H1 (cell line): ENCODE data around the gene VWA3B. TPM values are rescaled to one million over a fixed set of nuclear protein-coding genes. Genes with fewer than 3 reads are reported as not detected.

Source experiments
- CTCF ChIA-PET: fragments of 300-600 bp; sonication (Branson Sonifier 250); formaldehyde crosslinking; loops from one replicate; lab custom pipeline; 2021; ENCODE audit not compliant: partially characterized antibody; lab: Charles Lee
- POLR2A ChIA-PET: fragments of 300-600 bp; sonication (Branson Sonifier 250); formaldehyde crosslinking; loops from one replicate; lab custom pipeline; 2021; ENCODE audit warnings: inconsistent platforms; ENCODE audit not compliant: partially characterized antibody; lab: Charles Lee
- DNase-seq, 2 experiments: peaks; one replicate each; pipeline versions ENCODE4 v3.0.0 to v3.0.0-alpha.2; 2010 to 2022; ENCODE audit warnings: low spot score in 2 of 2, low read depth in 1 of 2, mixed read lengths in 1 of 2
- FAIRE-seq: peaks from 2 replicates; lab custom pipeline; 2011; peaks lifted over from hg19 to GRCh38; lab: Jason Lieb, UNC
- H2AFZ ChIP-seq: 2 replicates; pipeline ENCODE4 v1.8.1; 2012; ENCODE audit warnings: low read length, inconsistent platforms
- H2AK5ac ChIP-seq: 2 replicates; pipeline ENCODE4 v1.6.1; 2013; ENCODE audit warnings: low read depth, low read length
- H2BK120ac ChIP-seq: replicated peaks from 2 replicates; pipeline ENCODE3; 2013; ENCODE audit warnings: low read depth, low read length, inconsistent platforms
- H2BK12ac ChIP-seq: 2 replicates; pipeline ENCODE4 v1.6.1; 2013; ENCODE audit warnings: low read depth, low read length
- H2BK15ac ChIP-seq: 2 replicates; pipeline ENCODE4 v1.6.1; 2013; ENCODE audit warnings: low read length
- H2BK20ac ChIP-seq: 2 replicates; pipeline ENCODE4 v1.6.1; 2013; ENCODE audit warnings: low read length
- H2BK5ac ChIP-seq: 2 replicates; pipeline ENCODE4 v1.6.1; 2013; ENCODE audit warnings: low read depth, low read length
- H3K14ac ChIP-seq: 2 replicates; pipeline ENCODE4 v1.6.1; 2013; ENCODE audit warnings: inconsistent platforms; ENCODE audit not compliant: insufficient read length
- H3K18ac ChIP-seq: 2 replicates; pipeline ENCODE4 v1.6.1; 2013; ENCODE audit warnings: low read length; ENCODE audit errors: extremely low read depth
- H3K23ac ChIP-seq: 2 replicates; pipeline ENCODE4 v1.6.1; 2013; ENCODE audit warnings: inconsistent platforms; ENCODE audit not compliant: insufficient read length
- H3K23me2 ChIP-seq: 2 replicates; pipeline ENCODE4 v1.6.1; 2013; ENCODE audit warnings: low read depth, low read length
- H3K27ac ChIP-seq: 2 replicates; pipeline ENCODE4 v1.6.1; 2011; ENCODE audit warnings: low read depth, low read length, inconsistent platforms
- H3K27me3 ChIP-seq, 4 experiments: replicated peaks in 1 of 4; 1 replicate in 1 of 4; 2 replicates in 3 of 4; pipeline versions ENCODE4 v1.6.1 to v1.8.1; 2011 to 2013; ENCODE audit warnings: low read length in 3 of 4, mild to moderate bottlenecking in 3 of 4, inconsistent platforms in 2 of 4, mixed read lengths in 2 of 4, moderate library complexity in 1 of 4; ENCODE audit not compliant: control insufficient read depth in 3 of 4, insufficient read depth in 3 of 4; ENCODE audit errors: extremely low read depth in 1 of 4
- H3K36me3 ChIP-seq, 4 experiments: 2 replicates each; pipeline versions ENCODE4 v1.6.1 to v1.8.1; 2011 to 2013; ENCODE audit warnings: mild to moderate bottlenecking in 4 of 4, low read length in 3 of 4, moderate library complexity in 2 of 4, control low read depth in 1 of 4, inconsistent platforms in 1 of 4; ENCODE audit not compliant: insufficient read depth in 4 of 4, control insufficient read depth in 2 of 4
- H3K4ac ChIP-seq: replicated peaks from 2 replicates; pipeline ENCODE3; 2013; ENCODE audit warnings: low read length, low read depth, mixed read lengths, inconsistent platforms; ENCODE audit not compliant: insufficient read length
- H3K4me1 ChIP-seq, 4 experiments: replicated peaks in 1 of 4; 1 replicate in 1 of 4; 2 replicates in 3 of 4; pipeline versions ENCODE4 v1.6.1 to v1.8.1; 2011 to 2013; ENCODE audit warnings: low read length in 3 of 4, inconsistent platforms in 2 of 4, mixed read lengths in 1 of 4; ENCODE audit not compliant: insufficient read depth in 4 of 4, control insufficient read depth in 3 of 4
- H3K4me2 ChIP-seq, 2 experiments: 2 replicates each; pipeline versions ENCODE4 v1.6.1 to v1.8.1; 2011 to 2013; ENCODE audit warnings: low read depth in 2 of 2, low read length in 2 of 2, control low read depth in 1 of 2, inconsistent platforms in 1 of 2, mild to moderate bottlenecking in 1 of 2; ENCODE audit not compliant: insufficient read depth in 1 of 2
- H3K4me3 ChIP-seq, 4 experiments: fragments of 200-600, 300-600 bp in 1 of 4; sonication (generic), shearing (Covaris generic), sonication (Bioruptor Twin) in 1 of 4; 2 replicates each; pipeline versions ENCODE4 v1.5.1 to v1.8.1; 2011 to 2016; ENCODE audit warnings: low read length in 4 of 4, low read depth in 3 of 4, control low read depth in 2 of 4, inconsistent platforms in 2 of 4, mild to moderate bottlenecking in 2 of 4, mixed read lengths in 1 of 4, moderate library complexity in 1 of 4; ENCODE audit not compliant: insufficient read depth in 2 of 4; ENCODE audit errors: extremely low read depth in 1 of 4
- H3K56ac ChIP-seq: replicated peaks from 2 replicates; pipeline ENCODE3; 2013; ENCODE audit warnings: low read depth, mild to moderate bottlenecking, mixed read lengths, low read length, inconsistent platforms; ENCODE audit not compliant: insufficient read length
- H3K79me1 ChIP-seq: 2 replicates; pipeline ENCODE4 v1.6.1; 2013; ENCODE audit warnings: low read depth, low read length, control low read depth
- H3K79me2 ChIP-seq, 2 experiments: 2 replicates each; pipeline versions ENCODE4 v1.6.1 to v1.8.1; 2012 to 2013; ENCODE audit warnings: low read length in 2 of 2, mild to moderate bottlenecking in 2 of 2, inconsistent platforms in 1 of 2; ENCODE audit not compliant: insufficient read depth in 2 of 2, control insufficient read depth in 1 of 2
- H3K9ac ChIP-seq, 4 experiments: replicated peaks in 1 of 4; 1 replicate in 1 of 4; 2 replicates in 3 of 4; pipeline versions ENCODE4 v1.6.1 to v1.8.1; 2011 to 2013; ENCODE audit warnings: low read depth in 3 of 4, low read length in 3 of 4, control low read depth in 2 of 4, mild to moderate bottlenecking in 2 of 4, moderate library complexity in 2 of 4, inconsistent platforms in 1 of 4; ENCODE audit errors: extremely low read depth in 1 of 4
- H3K9me3 ChIP-seq, 2 experiments: 2 replicates each; pipeline versions ENCODE4 v1.6.1 to v1.8.1; 2012 to 2013; ENCODE audit warnings: mild to moderate bottlenecking in 2 of 2, moderate library complexity in 2 of 2, control low read depth in 1 of 2, inconsistent platforms in 1 of 2, low read depth in 1 of 2, low read length in 1 of 2, mixed read lengths in 1 of 2; ENCODE audit not compliant: insufficient read depth in 2 of 2
- H4K20me1 ChIP-seq, 2 experiments: replicated peaks in 1 of 2; 2 replicates each; pipeline versions ENCODE3 to v1.8.1; 2011 to 2013; ENCODE audit warnings: inconsistent platforms in 2 of 2, low read length in 2 of 2, mild to moderate bottlenecking in 1 of 2; ENCODE audit not compliant: insufficient read depth in 2 of 2, control insufficient read depth in 1 of 2
- H4K5ac ChIP-seq: 2 replicates; pipeline ENCODE4 v1.6.1; 2013; ENCODE audit warnings: low read length, low read depth, mixed read lengths, inconsistent platforms; ENCODE audit not compliant: insufficient read length
- H4K8ac ChIP-seq: 2 replicates; pipeline ENCODE4 v1.8.0; 2013; ENCODE audit warnings: mild to moderate bottlenecking, moderate library complexity, low read length, inconsistent platforms; ENCODE audit not compliant: insufficient read depth; ENCODE audit errors: extremely low read depth
- H4K91ac ChIP-seq: replicated peaks from 2 replicates; pipeline ENCODE3; 2013; ENCODE audit warnings: low read length, mixed read lengths, inconsistent platforms; ENCODE audit not compliant: insufficient read length
- ASH2L ChIP-seq: fragments of 200-600, 300-600 bp; sonication (generic); IDR thresholded peaks from one replicate; pipeline ENCODE4 v1.7.1; 2017; ENCODE audit warnings: low read length
- CTBP2 ChIP-seq: IDR thresholded peaks from 2 replicates; pipeline ENCODE4 v1.7.0; 2011; ENCODE audit warnings: borderline replicate concordance, mild to moderate bottlenecking, moderate library complexity, mixed read lengths, low read length; ENCODE audit not compliant: insufficient read depth, insufficient read length
- JUND ChIP-seq: IDR thresholded peaks from 2 replicates; pipeline ENCODE4 v1.6.1; 2011; ENCODE audit warnings: mild to moderate bottlenecking, improper control_type of control experiment, low read length
- RFX5 ChIP-seq: IDR thresholded peaks from 2 replicates; pipeline ENCODE4 v1.6.1; 2011; ENCODE audit warnings: low read depth, low read length, improper control_type of control experiment, borderline replicate concordance
- RNF2 ChIP-seq: fragments of 200-900, 300-1000 bp; sonication (generic); IDR thresholded peaks from 2 replicates; pipeline ENCODE4 v1.7.1; 2016; ENCODE audit warnings: borderline replicate concordance, low read depth, mild to moderate bottlenecking, antibody characterized with exemption, low read length; ENCODE audit not compliant: poor library complexity, severe bottlenecking; ENCODE audit errors: missing control alignments
- SAP30 ChIP-seq: fragments of 300-600 bp; sonication (generic); IDR thresholded peaks from 2 replicates; pipeline ENCODE4 v1.7.1; 2012; ENCODE audit warnings: low read length, moderate library complexity, mild to moderate bottlenecking, inconsistent platforms; ENCODE audit not compliant: insufficient read depth, insufficient replicate concordance
- SP2 ChIP-seq: IDR thresholded peaks from 2 replicates; pipeline ENCODE4 v1.6.1; 2012; ENCODE audit warnings: mild to moderate bottlenecking, low read length, inconsistent platforms
- YY1 ChIP-seq: IDR thresholded peaks from 2 replicates; pipeline ENCODE4 v1.6.1; 2011; ENCODE audit warnings: low read depth, mild to moderate bottlenecking, low read length
- WGBS, 2 experiments: shearing (Covaris generic) in 1 of 2; methylation state at CpG; one replicate each; pipeline versions ENCODE4 v1.1.6 to v1.1.7; 2013 to 2015; ENCODE audit warnings: low lambda C conversion rate in 2 of 2, mixed read lengths in 2 of 2, inconsistent platforms in 1 of 2, low coverage in 1 of 2, missing lambda C conversion rate in 1 of 2; ENCODE audit not compliant: insufficient replicate concordance in 2 of 2, insufficient coverage in 1 of 2, insufficient read length in 1 of 2; ENCODE audit errors: extremely low coverage in 1 of 2, missing lambda C conversion rate in 1 of 2; 5-methylcytosine and 5-hydroxymethylcytosine counted together
- polyA plus RNA-seq, 7 experiments: library from polyadenylated mRNA; depleted of rRNA in 3 of 7; stranded (reverse) in 5 of 7; unstranded in 2 of 7; fragments of >200 nt in 5 of 7; fragments of 200-250 nt in 2 of 7; gene quantifications; 1 replicate in 5 of 7; 2 replicates in 1 of 7; 4 replicates in 1 of 7; pipeline versions ENCODE4 v1.2.1 to v1.2.3, GENCODE V29; 2011 to 2013; ENCODE audit warnings: missing spikeins in 2 of 7, mixed read lengths in 2 of 7
- total RNA-seq: library from RNA; stranded (reverse); fragmentation: NEBNext Ultra II Directional; extraction: Animal tissue kit (Norgen Biotek cat#: 25700); gene quantifications from 2 replicates; pipeline ENCODE4 v1.2.1, GENCODE V29; 2021

VWA3B gene
- total and polyA plus RNA-seq, 2 of the 8 experiments (the other 6 are each of a cell fraction or from before 2014, with no cell fraction given), result not detected

- H2AK5ac ChIP-seq, result no peak overlapping the region
- H3K56ac ChIP-seq, result no peak overlapping the region
- H3K14ac ChIP-seq, result no peak overlapping the region
- H3K9ac ChIP-seq, result no peak overlapping the region
- no peak overlapping the region for H4K8ac ChIP-seq
- H3K27ac ChIP-seq, result no peak overlapping the region
- H3K79me2 ChIP-seq, result no peaks in the 10 kb centered on the region
- H3K23ac ChIP-seq, result no peak overlapping the region
- DNase-seq (no peak), FAIRE-seq (no peak)
- no peak overlapping the region for H3K4me2 ChIP-seq
- 92% methylated on average over 5 of the region's 5 CpGs; no CpG with 5 or more reads in 1 of the 2 experiments for WGBS, 2 experiments
- no peak overlapping the region for H2BK20ac ChIP-seq
- TF ChIP-seq RFX5, result no peak
- TF ChIP-seq ASH2L, result no peak
- no peak for TF ChIP-seq SP2
- no peak for TF ChIP-seq YY1
- no peak for TF ChIP-seq SAP30
- TF ChIP-seq CTBP2, result no peak
- TF ChIP-seq JUND, result no peak
- TF ChIP-seq RNF2, result no peak
- ChIA-PET CTCF (interaction anchor here (1.0 to 2.6 kb wide), 4 partner anchors 16 to 447 kb away, joined by 3 to 20 read pairs (median 4); no protein-coding TSS in a partner anchor), POLR2A (no interaction called here)
- no peak overlapping the region for H2BK120ac ChIP-seq
- H2BK12ac ChIP-seq, result no peak overlapping the region
- H4K5ac ChIP-seq, result no peak overlapping the region
- H3K4me1 ChIP-seq, result no peaks in the 10 kb centered on the region
- H3K79me1 ChIP-seq, result no peaks in the 10 kb centered on the region
- H4K91ac ChIP-seq, result no peak overlapping the region
- no peaks in the 10 kb centered on the region for H4K20me1 ChIP-seq
- no peak overlapping the region for H2BK15ac ChIP-seq
- 0 out of 2 replicates have a peak overlapping the region, but pooled peaks have one; percentile 58 for H2AFZ ChIP-seq
- H3K36me3 ChIP-seq, result no peaks in the 10 kb centered on the region
- H3K27me3 ChIP-seq, result no peaks in the 10 kb centered on the region
- no peaks in the 10 kb centered on the region for H3K23me2 ChIP-seq
- no peak overlapping the region for H3K4ac ChIP-seq
- H3K4me3 ChIP-seq, result no peak overlapping the region
- H3K18ac ChIP-seq, result no peak overlapping the region
- no peak overlapping the region for H2BK5ac ChIP-seq
- H3K9me3 ChIP-seq, result peaks cover 0 to under 1% of the 10 kb centered on the region in 2 experiments; a peak in 1 of 4 replicates
Measured at GRCh38 chr2:98253461-98254070, 166.6 kb downstream of the VWA3B start.
